Measurements from ENCODE around the gene USP33.
"Not testable (repeated sequence)": the region's sequence is repeated elsewhere in the genome, so short reads cannot be mapped to it uniquely, and the experiment has no call there.

GRCh38 chr1:77674807-77675206, 84.8 kb downstream of the USP33 start:
- not testable (repeated sequence) for TF ChIP-seq HOXA7 (CRISPR knock-in tag; IDR thresholded peaks at IDR 0.05); NR3C1 (IDR thresholded peaks at IDR 0.05); RCOR1 (IDR thresholded peaks at IDR 0.05; ENCODE audit: low read depth, low read length); POLR2A (IDR thresholded peaks at IDR 0.05; ENCODE audit: low read length); EP300 (IDR thresholded peaks at IDR 0.05)
- TF ChIP-seq, protein P1, sequence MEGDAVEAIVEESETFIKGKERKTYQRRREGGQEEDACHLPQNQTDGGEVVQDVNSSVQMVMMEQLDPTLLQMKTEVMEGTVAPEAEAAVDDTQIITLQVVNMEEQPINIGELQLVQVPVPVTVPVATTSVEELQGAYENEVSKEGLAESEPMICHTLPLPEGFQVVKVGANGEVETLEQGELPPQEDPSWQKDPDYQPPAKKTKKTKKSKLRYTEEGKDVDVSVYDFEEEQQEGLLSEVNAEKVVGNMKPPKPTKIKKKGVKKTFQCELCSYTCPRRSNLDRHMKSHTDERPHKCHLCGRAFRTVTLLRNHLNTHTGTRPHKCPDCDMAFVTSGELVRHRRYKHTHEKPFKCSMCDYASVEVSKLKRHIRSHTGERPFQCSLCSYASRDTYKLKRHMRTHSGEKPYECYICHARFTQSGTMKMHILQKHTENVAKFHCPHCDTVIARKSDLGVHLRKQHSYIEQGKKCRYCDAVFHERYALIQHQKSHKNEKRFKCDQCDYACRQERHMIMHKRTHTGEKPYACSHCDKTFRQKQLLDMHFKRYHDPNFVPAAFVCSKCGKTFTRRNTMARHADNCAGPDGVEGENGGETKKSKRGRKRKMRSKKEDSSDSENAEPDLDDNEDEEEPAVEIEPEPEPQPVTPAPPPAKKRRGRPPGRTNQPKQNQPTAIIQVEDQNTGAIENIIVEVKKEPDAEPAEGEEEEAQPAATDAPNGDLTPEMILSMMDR (IDR thresholded peaks at IDR 0.05): not testable (repeated sequence)
